HepG2 (cell line): ENCODE results near the gene ARHGAP26. TPM values are rescaled to one million over a fixed set of nuclear protein-coding genes. Genes with fewer than 3 reads are reported as not detected.
A peak's percentile ranks its signal among the peaks of the same experiment; 100 is the strongest.

Source experiments
- ARNTL ChIP-seq: sonication (generic); formaldehyde crosslinking; IDR thresholded peaks from 2 replicates; pipeline ENCODE4 v1.4.0; 2020; ENCODE audit warnings: mild to moderate bottlenecking, missing genetic modification reagents
- BRCA1 ChIP-seq: sonication (generic); formaldehyde crosslinking; IDR thresholded peaks from 2 replicates; pipeline ENCODE4 v1.4.0; 2020; ENCODE audit warnings: missing genetic modification reagents
- DBP ChIP-seq: sonication (generic); formaldehyde crosslinking; IDR thresholded peaks from 2 replicates; pipeline ENCODE4 v1.4.0; 2020; ENCODE audit warnings: missing genetic modification reagents; ENCODE audit errors: not compliant biosample characterization
- GPBP1L1 ChIP-seq: sonication (generic); formaldehyde crosslinking; IDR thresholded peaks from 2 replicates; pipeline ENCODE4 v1.5.0; 2020; ENCODE audit warnings: mild to moderate bottlenecking, missing genetic modification reagents
- NFYC ChIP-seq: IDR thresholded peaks from 2 replicates; pipeline ENCODE4 v1.6.1; 2016; ENCODE audit warnings: missing genetic modification reagents, missing compliant biosample characterization
- RERE ChIP-seq: IDR thresholded peaks from 2 replicates; pipeline ENCODE4 v1.6.1; 2016; ENCODE audit warnings: low read depth, missing genetic modification reagents, missing compliant biosample characterization
- TGIF2 ChIP-seq: IDR thresholded peaks from 2 replicates; pipeline ENCODE4 v1.6.1; 2016; ENCODE audit warnings: control low read depth, missing compliant biosample characterization
- THAP11 ChIP-seq: IDR thresholded peaks from 2 replicates; pipeline ENCODE4 v1.6.1; 2016; ENCODE audit warnings: missing biosample characterization, missing genetic modification reagents
- THYN1 ChIP-seq: sonication (generic); formaldehyde crosslinking; IDR thresholded peaks from 2 replicates; pipeline ENCODE4 v1.8.1; 2023; ENCODE audit warnings: low read depth, mild to moderate bottlenecking, moderate library complexity, missing genetic modification reagents, borderline replicate concordance
- ZNF407 ChIP-seq: sonication (generic); formaldehyde crosslinking; IDR thresholded peaks from one replicate; pipeline ENCODE4 v1.5.1; 2020; ENCODE audit warnings: mild to moderate bottlenecking, missing genetic modification reagents; ENCODE audit errors: not compliant biosample characterization
- ZNF496 ChIP-seq: sonication (generic); formaldehyde crosslinking; IDR thresholded peaks from 2 replicates; pipeline ENCODE4 v1.8.1; 2023; ENCODE audit warnings: mild to moderate bottlenecking, moderate library complexity, missing genetic modification reagents; ENCODE audit not compliant: insufficient replicate concordance
- ZNF720 ChIP-seq: sonication (generic); formaldehyde crosslinking; IDR thresholded peaks from 2 replicates; pipeline ENCODE4 v1.4.0; 2020; ENCODE audit warnings: missing genetic modification reagents
- ZNF724P ChIP-seq: sonication (generic); formaldehyde crosslinking; IDR thresholded peaks from 2 replicates; pipeline ENCODE4 v1.8.0; 2022; ENCODE audit warnings: missing genetic modification reagents, borderline replicate concordance
- polyA plus RNA-seq, 8 experiments: library from polyadenylated mRNA; depleted of rRNA in 3 of 8; stranded (reverse) in 7 of 8; unstranded in 1 of 8; fragments of >200 nt; fragmentation: Illumina TruSeq in 4 of 8; extraction: Trizol in 4 of 8; gene quantifications; 2 replicates each; pipeline versions ENCODE4 v1.2.1 to v1.2.3, GENCODE V29; 2011 to 2016; ENCODE audit warnings: low read depth in 4 of 8, missing spikeins in 1 of 8, mixed read lengths in 1 of 8; ENCODE audit not compliant: insufficient read depth in 1 of 8
- total RNA-seq, 5 experiments: library from RNA; depleted of rRNA; stranded (reverse); fragments of >200 nt; fragmentation: Illumina TruSeq; extraction: Trizol; gene quantifications; 2 replicates each; pipeline ENCODE4 v1.2.3, GENCODE V29; 2016; ENCODE audit warnings: low read depth in 1 of 5

Gene ARHGAP26
- total and polyA plus RNA-seq, 2 of the 13 experiments (the other 11 are each of a cell fraction or from before 2014, with no cell fraction given): 9.6 to 18.2 TPM

GRCh38 chr5:142920849-142921612 lies 150.9 kb downstream of the ARHGAP26 start (continued):
- TF ChIP-seq ZNF407 (CRISPR knock-in tag) (no peak), RERE (CRISPR knock-in tag) (no peak), DBP (CRISPR knock-in tag) (no peak), THAP11 (CRISPR knock-in tag) (peak; percentile 37; the same call in 1 of the 2 replicates), ARNTL (no peak), ZNF724P (CRISPR knock-in tag) (no peak), ZNF720 (CRISPR knock-in tag) (no peak), TGIF2 (CRISPR knock-in tag) (no peak), ZNF496 (no peak), THYN1 (CRISPR knock-in tag) (no peak), BRCA1 (CRISPR knock-in tag) (no peak), NFYC (no peak), GPBP1L1 (no peak)
